GM18870 (cell line): Measurements from ENCODE around the gene ADRB1.

ENCODE experiments used
- ATAC-seq: cut with Tn5 transposase; IDR thresholded peaks from one replicate; pipeline ENCODE4 v1.9.1; 2021; ENCODE audit warnings: moderate library complexity; ENCODE audit not compliant: unreplicated experiment

ADRB1 gene

DNA sequence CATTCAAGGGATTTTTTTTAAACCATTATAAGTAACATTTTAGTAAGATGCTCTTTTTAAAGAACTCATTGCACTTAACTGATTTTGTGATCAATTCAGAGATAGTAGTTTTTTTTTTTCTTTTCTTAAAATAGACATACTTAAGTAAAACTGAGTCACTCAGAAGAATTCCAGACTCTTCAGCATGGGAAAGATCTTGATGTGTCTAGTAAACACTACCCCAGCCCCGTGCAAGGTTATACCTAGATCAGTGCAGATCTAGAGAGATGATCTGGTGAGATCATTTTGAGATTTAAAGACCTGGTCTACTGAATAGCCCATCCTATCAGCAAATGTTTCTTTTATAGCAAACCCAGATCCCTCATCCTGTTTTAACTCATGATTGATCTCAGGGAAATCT lies 8.6 kb downstream of the ADRB1 start:
- ATAC-seq, result no peak

DNA sequence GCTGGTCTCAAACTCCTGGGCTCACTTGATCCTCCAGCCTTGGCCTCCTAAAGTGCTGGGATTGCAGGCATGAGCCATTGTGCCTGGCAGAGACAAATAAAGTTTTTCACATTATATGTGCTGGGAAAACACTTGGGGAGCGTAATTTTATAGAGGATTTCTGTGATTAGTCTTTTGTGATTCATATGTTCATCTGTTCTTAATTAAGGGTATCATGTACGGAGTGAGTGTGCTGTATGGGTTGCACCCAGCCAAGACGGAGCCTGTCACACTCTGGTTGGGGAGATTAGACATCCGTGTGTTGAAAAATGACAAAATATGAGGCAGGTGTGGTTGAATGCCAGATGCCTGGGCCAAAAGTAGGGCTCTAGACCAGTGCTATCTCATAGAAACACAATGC lies 10.3 kb downstream of the ADRB1 start:
- ATAC-seq, result no peak

DNA sequence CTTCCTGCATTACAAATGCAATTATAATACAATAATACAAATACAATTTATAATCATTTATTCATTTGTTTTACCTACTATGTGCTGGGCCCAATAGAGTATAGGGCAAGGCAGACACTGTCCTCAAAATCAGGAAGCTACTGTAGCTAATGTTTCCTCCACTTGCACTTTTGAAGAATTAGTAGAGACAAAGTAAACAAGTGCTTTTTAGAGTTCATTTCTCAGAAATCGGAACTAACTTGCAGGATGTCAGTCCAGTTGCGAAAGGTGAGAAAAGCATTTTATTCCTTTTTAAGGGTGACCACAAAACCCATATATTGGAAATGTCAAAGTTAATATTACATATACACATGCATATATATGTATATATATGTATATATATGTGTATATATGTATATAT lies 14.2 kb downstream of the ADRB1 start:
- ATAC-seq, result no peak

DNA sequence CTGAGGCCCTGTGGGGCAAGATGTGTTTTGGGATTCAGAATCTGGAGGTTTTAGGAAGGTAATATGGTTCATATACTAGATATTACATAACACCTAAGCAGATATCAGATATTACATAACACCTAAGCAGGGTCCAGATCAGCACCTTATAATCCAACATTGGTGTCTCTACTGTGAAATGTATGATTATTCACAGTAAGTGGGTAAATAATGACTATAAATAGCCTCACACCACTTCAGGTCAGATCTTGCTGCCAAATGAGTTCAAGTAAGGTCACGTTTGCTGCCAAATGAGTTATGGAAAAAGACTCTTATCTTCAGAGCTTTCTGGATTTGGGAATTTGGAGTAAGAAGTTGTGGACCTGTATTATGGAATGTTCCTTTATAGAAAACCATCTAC lies 14.6 kb downstream of the ADRB1 start:
- ATAC-seq, result no peak

DNA sequence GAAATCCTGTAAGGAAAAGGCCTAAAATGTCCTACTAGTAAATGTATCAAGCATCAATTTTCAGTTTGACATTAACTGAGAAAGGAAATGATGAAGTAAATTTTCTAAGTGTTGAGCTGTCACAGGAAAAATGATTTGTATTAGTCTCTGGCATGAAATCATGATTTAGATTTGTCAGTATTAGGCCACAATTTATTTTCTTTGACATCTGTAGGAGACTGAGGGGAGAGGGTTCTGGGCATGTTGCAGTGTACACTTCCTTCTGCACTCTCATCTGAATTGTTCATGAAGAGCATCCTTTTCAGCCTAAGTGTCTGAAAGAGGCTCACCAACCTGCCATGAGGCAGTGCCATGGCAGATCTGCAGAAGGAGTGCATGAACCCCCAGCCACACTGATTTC lies 15.9 kb downstream of the ADRB1 start:
- ATAC-seq, result no peak

DNA sequence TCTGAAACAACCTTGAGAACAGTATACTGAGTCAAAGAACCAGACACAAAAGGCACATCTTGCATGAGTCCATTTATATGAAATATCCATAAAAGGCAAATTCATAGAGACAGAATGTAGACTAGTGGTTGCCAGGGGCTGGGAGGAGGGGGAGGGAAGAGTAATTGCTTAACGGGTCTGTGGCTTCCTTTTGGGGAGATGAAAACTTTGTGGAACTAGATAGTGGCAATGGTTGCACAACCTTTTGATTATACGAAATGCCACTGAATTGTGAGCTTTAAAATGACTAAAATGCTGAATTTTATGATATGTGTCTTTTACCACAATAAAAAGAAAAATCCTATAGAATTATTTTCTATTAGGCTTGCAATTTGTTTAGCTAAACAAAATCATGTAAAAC lies 16.8 kb downstream of the ADRB1 start:
- ATAC-seq, result no peak

DNA sequence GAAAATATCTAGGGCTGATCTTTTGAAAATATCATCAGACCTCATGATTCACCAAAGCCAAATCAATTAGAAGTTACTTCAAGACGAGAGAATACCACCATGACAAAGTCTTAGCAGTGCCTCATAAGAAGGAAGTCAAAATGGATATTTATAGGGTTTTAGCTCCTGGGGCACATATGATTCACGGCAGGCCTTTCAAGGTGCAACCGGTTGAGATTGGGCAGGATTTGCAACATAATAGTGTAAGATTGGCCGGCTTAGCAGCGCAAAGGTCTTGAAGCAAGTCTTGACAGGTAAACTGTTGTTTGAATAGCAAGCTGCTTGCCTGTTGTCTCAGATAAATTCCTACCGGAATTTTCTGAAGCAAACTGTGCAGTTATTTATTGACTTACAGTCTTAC lies 17.5 kb downstream of the ADRB1 start:
- no peak for ATAC-seq

DNA sequence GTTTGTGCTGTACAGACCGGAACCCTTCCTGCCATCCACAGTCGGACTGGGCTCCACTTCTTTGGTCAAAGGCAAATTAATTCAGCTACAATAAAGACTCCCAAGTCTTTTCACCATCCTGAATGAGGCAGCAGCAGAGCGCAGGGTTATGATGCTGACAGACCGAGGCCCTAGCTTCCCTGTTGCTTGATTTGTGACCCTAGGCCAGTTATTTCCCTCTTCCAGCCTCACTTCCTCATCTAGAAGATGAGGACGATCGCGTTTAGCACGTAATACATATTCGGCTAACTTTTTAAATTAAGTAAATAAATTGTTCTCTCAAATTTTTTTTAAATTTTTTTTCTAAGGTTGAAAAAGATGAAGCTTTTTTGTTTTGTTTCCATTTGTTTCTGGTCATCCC lies 18.1 kb downstream of the ADRB1 start:
- ATAC-seq, result no peak

DNA sequence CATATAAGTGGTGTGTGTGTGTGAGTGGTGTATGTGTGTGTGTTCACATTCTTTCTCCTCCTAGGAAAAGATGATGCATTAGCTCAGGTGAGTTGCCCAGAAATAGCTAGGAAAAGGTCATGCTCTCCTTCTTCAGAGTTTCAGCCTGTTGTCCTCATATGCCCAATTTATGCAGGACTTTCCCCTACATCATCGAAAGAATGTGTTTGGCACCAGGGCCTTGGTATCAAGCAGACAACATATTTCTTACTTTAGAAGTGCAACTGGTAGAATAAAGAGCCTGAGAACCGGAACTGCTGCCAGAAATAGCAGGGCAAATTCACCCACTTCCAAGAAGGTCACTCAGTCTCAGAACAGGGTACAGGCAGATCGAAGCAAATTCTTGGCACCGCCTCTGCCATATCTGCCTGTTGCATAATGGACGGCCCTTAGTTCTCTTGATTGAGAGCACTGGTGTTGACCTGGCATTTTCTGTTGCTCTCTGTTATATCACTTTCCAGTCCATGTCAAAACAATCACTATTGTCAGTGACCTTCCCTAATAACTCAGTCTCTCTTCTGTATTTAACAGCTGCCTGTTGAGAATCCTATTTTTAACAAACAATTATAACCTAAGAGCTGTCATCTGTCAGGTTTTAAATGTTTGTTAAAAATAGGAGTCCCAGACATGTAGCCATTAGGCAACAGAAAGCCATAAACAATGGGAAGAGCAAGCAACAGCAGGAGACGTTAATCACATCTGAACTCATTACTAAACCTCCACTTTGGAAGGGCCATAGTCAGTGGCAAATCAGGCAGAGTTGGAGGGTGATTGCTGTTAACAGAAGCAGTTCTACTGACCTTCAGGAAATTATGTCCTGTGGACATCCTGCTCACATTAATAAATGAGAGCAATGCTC lies 20.7 kb downstream of the ADRB1 start:
- no peak for ATAC-seq

DNA sequence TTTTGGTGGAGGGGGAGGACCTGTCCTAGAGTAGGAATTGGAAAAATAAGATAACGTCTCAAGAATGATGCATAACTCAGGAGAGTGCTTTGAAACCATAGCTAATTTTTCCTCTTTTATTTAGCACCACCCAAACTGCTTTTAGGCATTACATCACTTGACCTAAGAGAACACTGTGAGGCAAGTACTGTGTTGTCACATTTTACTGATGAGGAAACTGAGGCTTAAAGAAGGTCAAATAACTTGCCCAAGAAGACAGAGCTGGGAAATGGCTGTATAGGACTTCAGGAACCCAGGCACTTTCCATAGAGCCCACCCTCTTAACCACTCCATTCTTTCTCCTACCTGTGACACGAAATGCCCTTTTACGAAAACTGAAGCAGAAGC lies 21.4 kb downstream of the ADRB1 start:
- ATAC-seq, result no peak

DNA sequence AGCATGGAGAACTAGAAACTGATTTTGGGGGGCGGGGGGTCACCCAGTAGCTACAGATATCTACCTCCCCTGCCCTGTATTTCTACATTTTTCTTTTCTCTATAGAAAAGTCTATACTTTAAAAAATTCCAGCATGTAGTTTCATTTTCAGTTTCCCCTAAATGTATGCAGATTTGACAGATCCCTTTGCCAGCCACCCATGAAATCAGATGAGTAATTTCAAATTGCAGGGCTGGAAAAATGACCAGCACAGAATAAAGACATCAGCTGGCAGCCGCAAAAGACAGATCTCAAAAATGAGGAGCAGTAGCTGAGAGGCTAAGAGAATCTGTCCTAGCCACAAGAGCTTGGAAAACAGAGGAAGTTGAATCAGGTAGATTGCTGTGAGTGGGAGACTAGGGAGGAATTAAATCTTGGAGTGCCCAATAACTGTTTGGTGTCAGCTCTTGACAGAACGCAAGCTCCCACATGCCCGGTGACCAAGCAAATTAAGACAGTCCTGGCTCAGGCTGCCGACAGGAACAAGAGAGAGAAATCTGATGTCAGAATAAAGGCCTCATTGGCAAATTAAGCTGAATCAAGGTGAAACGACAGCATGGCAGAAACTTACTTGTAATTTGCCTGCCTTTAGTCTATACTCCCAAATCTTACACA lies 24.5 kb downstream of the ADRB1 start:
- no peak for ATAC-seq

DNA sequence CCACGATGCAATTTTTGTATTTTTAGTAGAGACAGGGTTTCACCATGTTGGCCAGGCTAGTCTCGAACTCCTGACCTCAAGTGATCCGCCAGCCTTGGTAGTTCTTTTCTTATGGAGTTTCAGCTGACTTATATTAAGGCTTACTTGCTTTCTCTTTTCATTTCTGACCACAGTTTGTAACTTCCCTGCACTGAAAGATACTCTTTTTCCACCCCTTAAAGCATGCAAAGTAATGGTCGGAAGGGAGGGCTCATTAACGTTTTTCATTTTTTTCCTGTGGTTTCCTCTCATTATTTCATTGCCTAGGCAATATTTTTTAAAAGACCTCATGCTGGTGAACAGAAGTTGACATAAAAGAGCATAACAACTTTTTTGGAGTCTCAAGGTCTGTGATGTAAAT lies 27.0 kb downstream of the ADRB1 start:
- ATAC-seq, result no peak

DNA sequence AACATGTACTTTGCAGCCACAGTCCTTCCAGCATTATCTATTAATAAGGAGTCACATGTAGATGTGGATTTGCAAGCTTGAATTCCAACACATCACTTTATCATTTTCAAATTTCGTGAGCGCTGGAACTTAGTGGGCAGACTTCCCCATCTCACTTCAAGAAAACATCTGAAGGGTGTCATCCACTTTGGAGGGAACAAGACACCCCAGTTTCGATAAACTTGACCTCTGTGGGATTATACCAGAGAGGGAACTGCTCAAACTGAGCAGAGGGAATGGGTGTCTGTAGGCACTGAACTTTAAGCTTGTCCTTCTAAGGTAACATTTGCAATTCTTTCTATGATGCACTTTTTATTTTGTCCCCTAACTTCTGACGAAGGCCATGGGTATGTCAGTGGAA lies 27.5 kb downstream of the ADRB1 start:
- no peak for ATAC-seq

DNA sequence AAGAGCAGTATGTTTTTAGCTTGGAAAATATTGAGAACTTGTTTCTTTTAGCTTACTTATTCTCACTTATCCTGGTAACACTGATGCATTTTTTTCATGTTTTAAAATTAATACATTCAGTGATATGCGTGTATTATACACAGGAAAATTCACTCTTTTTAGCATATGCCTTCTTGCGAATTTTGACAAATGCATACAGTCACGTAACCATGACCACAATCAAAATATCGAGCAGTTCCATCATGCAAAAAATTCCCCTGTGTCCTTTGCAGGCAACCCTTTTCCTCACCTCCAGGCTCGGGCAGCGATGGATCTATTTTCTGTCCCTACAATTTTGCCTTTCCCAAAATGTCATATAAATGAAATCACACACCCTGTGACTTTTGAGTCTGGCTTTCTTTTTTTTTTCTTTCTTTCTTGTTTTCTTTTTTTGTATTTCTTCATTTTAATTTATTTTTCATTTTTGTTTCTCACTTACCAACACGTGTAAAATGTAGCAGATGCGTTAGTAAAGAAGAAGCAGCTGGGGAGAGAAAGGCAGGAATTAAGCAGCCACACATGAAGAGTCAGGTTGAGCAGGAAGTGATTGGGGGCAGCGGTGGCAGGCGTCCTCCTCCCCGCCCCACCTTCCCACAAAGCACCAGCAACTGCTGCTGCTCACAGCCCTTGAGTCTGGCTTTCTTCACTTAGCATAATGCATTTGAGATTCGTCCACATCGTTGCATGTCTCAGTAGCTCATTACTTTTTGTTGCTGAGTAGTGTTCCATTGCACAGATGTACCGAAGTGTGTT lies 29.9 kb downstream of the ADRB1 start:
- no peak for ATAC-seq

DNA sequence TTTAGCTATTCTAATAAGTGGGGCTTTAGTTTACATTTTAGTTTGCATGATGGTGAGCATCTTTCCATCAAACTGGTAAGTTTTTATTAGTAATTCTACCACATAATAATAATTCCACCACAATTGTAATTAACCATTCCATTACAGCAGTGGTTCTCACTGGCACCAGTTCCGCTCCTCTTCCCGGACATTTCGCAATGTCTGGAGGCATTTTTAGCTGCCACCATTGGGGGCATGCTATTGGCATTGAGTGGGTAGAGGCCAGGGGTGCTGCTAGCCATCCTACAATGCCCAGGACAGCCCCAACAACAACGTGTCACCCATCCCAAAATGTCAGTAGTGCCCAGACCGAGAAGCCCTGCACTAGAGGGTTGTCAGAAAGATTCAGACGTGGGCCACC lies 31.4 kb downstream of the ADRB1 start:
- ATAC-seq, result no peak

DNA sequence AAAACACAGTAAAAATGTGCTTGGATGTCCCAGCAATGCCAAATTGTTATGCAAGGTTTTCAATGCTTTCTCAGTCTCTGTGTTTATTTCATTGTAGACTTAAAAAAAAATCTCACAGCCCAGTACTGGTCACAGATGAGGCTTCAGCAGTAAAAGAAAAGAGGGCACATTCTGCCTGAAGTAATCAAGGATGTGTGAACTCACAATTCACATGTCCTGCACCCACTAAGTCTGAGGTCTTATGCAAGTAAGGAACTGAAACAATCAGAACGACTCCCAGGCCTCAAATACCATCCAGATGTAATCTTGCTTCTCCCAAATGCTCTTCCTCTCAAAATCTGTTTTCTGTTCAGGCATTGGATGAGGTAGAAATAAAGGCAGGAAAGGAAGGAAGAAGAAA lies 33.7 kb downstream of the ADRB1 start:
- no peak for ATAC-seq

DNA sequence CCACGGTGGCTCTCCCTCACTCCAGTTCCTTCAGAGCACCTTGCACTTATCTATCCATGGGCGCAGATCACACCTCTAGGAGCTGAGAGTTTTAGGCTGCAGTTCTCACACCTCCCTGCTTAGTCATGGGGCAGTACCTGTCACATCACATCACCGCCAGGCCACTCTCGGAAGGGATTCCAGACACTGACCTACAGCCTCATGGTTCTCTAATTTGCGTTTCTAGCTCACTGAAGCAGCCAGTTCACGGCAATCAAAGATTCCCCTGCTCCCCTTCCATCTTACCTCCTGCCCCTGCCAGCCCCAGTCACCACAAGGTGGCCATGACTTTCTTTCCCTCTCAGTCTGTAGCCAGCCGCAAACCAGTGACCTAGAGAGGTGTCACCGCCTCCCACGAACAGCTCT lies 34.2 kb downstream of the ADRB1 start:
- no peak for ATAC-seq

DNA sequence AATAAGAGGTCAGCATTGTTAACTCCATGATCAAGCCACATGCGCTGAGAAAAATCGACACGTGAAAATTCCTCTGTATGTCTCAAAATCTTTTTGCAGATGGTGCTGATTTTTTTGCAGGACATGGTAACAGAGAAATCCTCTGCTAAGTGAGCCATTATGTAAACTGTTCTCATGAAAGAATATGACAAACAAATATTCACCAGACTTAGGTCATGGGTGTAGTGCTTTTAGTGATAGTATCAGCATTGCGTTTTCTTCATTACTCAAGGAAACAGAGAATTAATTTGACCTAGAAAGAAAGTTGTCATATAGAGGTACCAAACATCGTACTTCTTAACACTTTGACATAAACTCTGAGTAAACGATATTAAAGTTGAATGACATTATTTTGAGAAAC lies 34.7 kb downstream of the ADRB1 start:
- no peak for ATAC-seq

DNA sequence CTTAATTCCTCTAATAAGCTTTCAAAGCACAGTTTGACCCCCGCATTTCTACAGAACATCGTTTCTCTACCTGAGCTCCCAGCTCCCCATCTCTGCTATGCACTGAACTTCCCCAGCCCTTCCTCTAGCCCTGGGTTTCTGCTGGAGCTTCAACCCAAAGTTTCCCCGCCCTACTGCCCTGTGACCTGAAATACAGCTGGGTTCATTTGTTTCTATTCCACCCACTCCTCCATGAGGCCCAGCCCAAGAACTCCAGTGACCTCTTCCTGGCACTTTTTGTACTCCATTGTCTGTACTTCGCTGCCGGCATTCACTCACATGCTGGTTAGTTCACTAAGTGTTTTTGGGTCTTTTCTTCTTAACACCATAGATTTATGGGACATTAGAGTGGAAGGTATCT lies 35.8 kb downstream of the ADRB1 start:
- no peak for ATAC-seq

DNA sequence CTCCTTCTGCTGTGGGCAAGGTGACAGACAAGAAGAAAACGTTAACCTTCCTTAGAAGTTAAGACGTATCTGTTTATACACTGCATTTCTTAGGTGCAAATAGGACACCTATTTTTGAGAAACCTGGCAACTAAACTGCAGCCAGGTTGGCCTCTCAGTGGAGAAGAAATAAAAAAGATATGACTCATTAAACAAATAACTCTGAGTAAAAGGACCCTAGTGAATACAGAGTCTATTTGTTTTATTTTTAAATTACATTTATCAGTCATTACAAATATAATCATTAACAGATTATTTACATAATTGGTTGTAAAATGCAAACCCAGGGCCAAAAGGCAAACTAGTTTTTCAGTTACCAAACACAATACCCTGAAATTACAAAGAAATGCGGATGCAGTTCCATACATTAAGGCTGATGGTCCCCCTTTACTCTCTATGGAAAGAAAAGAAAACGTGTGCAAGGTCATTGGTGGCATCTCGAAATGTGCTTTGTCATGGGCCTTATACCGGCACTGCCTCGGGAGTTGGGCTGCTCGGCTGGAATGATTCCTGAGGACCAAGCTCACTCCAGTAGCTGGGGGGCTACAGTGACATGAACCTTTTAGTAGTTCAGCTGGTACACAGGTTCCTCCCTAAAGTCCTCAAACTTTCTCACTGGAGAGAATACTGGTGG lies 38.4 kb downstream of the ADRB1 start:
- no peak for ATAC-seq

DNA sequence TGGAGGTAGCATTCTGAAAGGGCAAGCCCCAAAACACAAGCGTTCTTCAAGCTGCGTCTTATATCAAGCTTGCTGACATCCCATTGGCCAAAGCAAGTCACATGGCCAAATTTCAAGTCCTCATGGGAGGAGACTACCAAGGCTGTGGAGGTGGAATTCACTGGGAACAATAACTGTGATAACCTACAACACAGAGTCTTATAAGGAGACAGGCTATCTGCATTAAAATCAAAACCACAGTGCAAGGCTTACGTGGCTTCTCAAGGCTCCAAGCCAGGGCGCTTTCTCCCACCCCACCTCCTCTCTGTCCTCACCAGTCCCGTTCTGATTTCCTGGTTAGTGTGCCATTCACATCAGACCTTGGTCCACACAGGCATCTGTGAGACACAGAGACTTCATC lies 39.4 kb downstream of the ADRB1 start:
- ATAC-seq, result no peak
